H1 (cell line): ENCODE data around the gene TSEN54. TPM values are rescaled to one million over a fixed set of nuclear protein-coding genes. Genes with fewer than 3 reads are reported as not detected.

ENCODE experiments used
- CTCF ChIA-PET: fragments of 300-600 bp; sonication (Branson Sonifier 250); formaldehyde crosslinking; loops from one replicate; lab custom pipeline; 2021; ENCODE audit not compliant: partially characterized antibody; lab: Charles Lee
- POLR2A ChIA-PET: fragments of 300-600 bp; sonication (Branson Sonifier 250); formaldehyde crosslinking; loops from one replicate; lab custom pipeline; 2021; ENCODE audit warnings: inconsistent platforms; ENCODE audit not compliant: partially characterized antibody; lab: Charles Lee
- DNase-seq, 2 experiments: peaks; one replicate each; pipeline versions ENCODE4 v3.0.0 to v3.0.0-alpha.2; 2010 to 2022; ENCODE audit warnings: low spot score in 2 of 2, low read depth in 1 of 2, mixed read lengths in 1 of 2
- FAIRE-seq: peaks from 2 replicates; lab custom pipeline; 2011; peaks lifted over from hg19 to GRCh38; lab: Jason Lieb, UNC
- H2AFZ ChIP-seq: 2 replicates; pipeline ENCODE4 v1.8.1; 2012; ENCODE audit warnings: low read length, inconsistent platforms
- H2AK5ac ChIP-seq: 2 replicates; pipeline ENCODE4 v1.6.1; 2013; ENCODE audit warnings: low read depth, low read length
- H2BK120ac ChIP-seq: replicated peaks from 2 replicates; pipeline ENCODE3; 2013; ENCODE audit warnings: low read depth, low read length, inconsistent platforms
- H2BK12ac ChIP-seq: 2 replicates; pipeline ENCODE4 v1.6.1; 2013; ENCODE audit warnings: low read depth, low read length
- H2BK15ac ChIP-seq: 2 replicates; pipeline ENCODE4 v1.6.1; 2013; ENCODE audit warnings: low read length
- H2BK20ac ChIP-seq: 2 replicates; pipeline ENCODE4 v1.6.1; 2013; ENCODE audit warnings: low read length
- H2BK5ac ChIP-seq: 2 replicates; pipeline ENCODE4 v1.6.1; 2013; ENCODE audit warnings: low read depth, low read length
- H3K14ac ChIP-seq: 2 replicates; pipeline ENCODE4 v1.6.1; 2013; ENCODE audit warnings: inconsistent platforms; ENCODE audit not compliant: insufficient read length
- H3K18ac ChIP-seq: 2 replicates; pipeline ENCODE4 v1.6.1; 2013; ENCODE audit warnings: low read length; ENCODE audit errors: extremely low read depth
- H3K23ac ChIP-seq: 2 replicates; pipeline ENCODE4 v1.6.1; 2013; ENCODE audit warnings: inconsistent platforms; ENCODE audit not compliant: insufficient read length
- H3K23me2 ChIP-seq: 2 replicates; pipeline ENCODE4 v1.6.1; 2013; ENCODE audit warnings: low read depth, low read length
- H3K27ac ChIP-seq: 2 replicates; pipeline ENCODE4 v1.6.1; 2011; ENCODE audit warnings: low read depth, low read length, inconsistent platforms
- H3K27me3 ChIP-seq, 4 experiments: replicated peaks in 1 of 4; 1 replicate in 1 of 4; 2 replicates in 3 of 4; pipeline versions ENCODE4 v1.6.1 to v1.8.1; 2011 to 2013; ENCODE audit warnings: low read length in 3 of 4, mild to moderate bottlenecking in 3 of 4, inconsistent platforms in 2 of 4, mixed read lengths in 2 of 4, moderate library complexity in 1 of 4; ENCODE audit not compliant: control insufficient read depth in 3 of 4, insufficient read depth in 3 of 4; ENCODE audit errors: extremely low read depth in 1 of 4
- H3K36me3 ChIP-seq, 4 experiments: 2 replicates each; pipeline versions ENCODE4 v1.6.1 to v1.8.1; 2011 to 2013; ENCODE audit warnings: mild to moderate bottlenecking in 4 of 4, low read length in 3 of 4, moderate library complexity in 2 of 4, control low read depth in 1 of 4, inconsistent platforms in 1 of 4; ENCODE audit not compliant: insufficient read depth in 4 of 4, control insufficient read depth in 2 of 4
- H3K4ac ChIP-seq: replicated peaks from 2 replicates; pipeline ENCODE3; 2013; ENCODE audit warnings: low read length, low read depth, mixed read lengths, inconsistent platforms; ENCODE audit not compliant: insufficient read length
- H3K4me1 ChIP-seq, 4 experiments: replicated peaks in 1 of 4; 1 replicate in 1 of 4; 2 replicates in 3 of 4; pipeline versions ENCODE4 v1.6.1 to v1.8.1; 2011 to 2013; ENCODE audit warnings: low read length in 3 of 4, inconsistent platforms in 2 of 4, mixed read lengths in 1 of 4; ENCODE audit not compliant: insufficient read depth in 4 of 4, control insufficient read depth in 3 of 4
- H3K4me2 ChIP-seq, 2 experiments: 2 replicates each; pipeline versions ENCODE4 v1.6.1 to v1.8.1; 2011 to 2013; ENCODE audit warnings: low read depth in 2 of 2, low read length in 2 of 2, control low read depth in 1 of 2, inconsistent platforms in 1 of 2, mild to moderate bottlenecking in 1 of 2; ENCODE audit not compliant: insufficient read depth in 1 of 2
- H3K4me3 ChIP-seq, 4 experiments: fragments of 200-600, 300-600 bp in 1 of 4; sonication (generic), shearing (Covaris generic), sonication (Bioruptor Twin) in 1 of 4; 2 replicates each; pipeline versions ENCODE4 v1.5.1 to v1.8.1; 2011 to 2016; ENCODE audit warnings: low read length in 4 of 4, low read depth in 3 of 4, control low read depth in 2 of 4, inconsistent platforms in 2 of 4, mild to moderate bottlenecking in 2 of 4, mixed read lengths in 1 of 4, moderate library complexity in 1 of 4; ENCODE audit not compliant: insufficient read depth in 2 of 4; ENCODE audit errors: extremely low read depth in 1 of 4
- H3K56ac ChIP-seq: replicated peaks from 2 replicates; pipeline ENCODE3; 2013; ENCODE audit warnings: low read depth, mild to moderate bottlenecking, mixed read lengths, low read length, inconsistent platforms; ENCODE audit not compliant: insufficient read length
- H3K79me1 ChIP-seq: 2 replicates; pipeline ENCODE4 v1.6.1; 2013; ENCODE audit warnings: low read depth, low read length, control low read depth
- H3K79me2 ChIP-seq, 2 experiments: 2 replicates each; pipeline versions ENCODE4 v1.6.1 to v1.8.1; 2012 to 2013; ENCODE audit warnings: low read length in 2 of 2, mild to moderate bottlenecking in 2 of 2, inconsistent platforms in 1 of 2; ENCODE audit not compliant: insufficient read depth in 2 of 2, control insufficient read depth in 1 of 2
- H3K9ac ChIP-seq, 4 experiments: replicated peaks in 1 of 4; 1 replicate in 1 of 4; 2 replicates in 3 of 4; pipeline versions ENCODE4 v1.6.1 to v1.8.1; 2011 to 2013; ENCODE audit warnings: low read depth in 3 of 4, low read length in 3 of 4, control low read depth in 2 of 4, mild to moderate bottlenecking in 2 of 4, moderate library complexity in 2 of 4, inconsistent platforms in 1 of 4; ENCODE audit errors: extremely low read depth in 1 of 4
- H3K9me3 ChIP-seq, 2 experiments: 2 replicates each; pipeline versions ENCODE4 v1.6.1 to v1.8.1; 2012 to 2013; ENCODE audit warnings: mild to moderate bottlenecking in 2 of 2, moderate library complexity in 2 of 2, control low read depth in 1 of 2, inconsistent platforms in 1 of 2, low read depth in 1 of 2, low read length in 1 of 2, mixed read lengths in 1 of 2; ENCODE audit not compliant: insufficient read depth in 2 of 2
- H4K20me1 ChIP-seq, 2 experiments: replicated peaks in 1 of 2; 2 replicates each; pipeline versions ENCODE3 to v1.8.1; 2011 to 2013; ENCODE audit warnings: inconsistent platforms in 2 of 2, low read length in 2 of 2, mild to moderate bottlenecking in 1 of 2; ENCODE audit not compliant: insufficient read depth in 2 of 2, control insufficient read depth in 1 of 2
- H4K5ac ChIP-seq: 2 replicates; pipeline ENCODE4 v1.6.1; 2013; ENCODE audit warnings: low read length, low read depth, mixed read lengths, inconsistent platforms; ENCODE audit not compliant: insufficient read length
- H4K8ac ChIP-seq: 2 replicates; pipeline ENCODE4 v1.8.0; 2013; ENCODE audit warnings: mild to moderate bottlenecking, moderate library complexity, low read length, inconsistent platforms; ENCODE audit not compliant: insufficient read depth; ENCODE audit errors: extremely low read depth
- H4K91ac ChIP-seq: replicated peaks from 2 replicates; pipeline ENCODE3; 2013; ENCODE audit warnings: low read length, mixed read lengths, inconsistent platforms; ENCODE audit not compliant: insufficient read length
- CEBPB ChIP-seq: IDR thresholded peaks from 2 replicates; pipeline ENCODE4 v1.6.1; 2012; ENCODE audit warnings: low read depth, low read length
- SIRT6 ChIP-seq: IDR thresholded peaks from one replicate; pipeline ENCODE4 v1.7.1; 2012; ENCODE audit warnings: low read length, inconsistent platforms
- ZNF274 ChIP-seq: IDR thresholded peaks from 2 replicates; pipeline ENCODE4 v1.7.0; 2012; ENCODE audit warnings: low read length, borderline replicate concordance; ENCODE audit errors: extremely low read depth
- WGBS, 2 experiments: shearing (Covaris generic) in 1 of 2; methylation state at CpG; one replicate each; pipeline versions ENCODE4 v1.1.6 to v1.1.7; 2013 to 2015; ENCODE audit warnings: low lambda C conversion rate in 2 of 2, mixed read lengths in 2 of 2, inconsistent platforms in 1 of 2, low coverage in 1 of 2, missing lambda C conversion rate in 1 of 2; ENCODE audit not compliant: insufficient replicate concordance in 2 of 2, insufficient coverage in 1 of 2, insufficient read length in 1 of 2; ENCODE audit errors: extremely low coverage in 1 of 2, missing lambda C conversion rate in 1 of 2; 5-methylcytosine and 5-hydroxymethylcytosine counted together
- polyA plus RNA-seq, 7 experiments: library from polyadenylated mRNA; depleted of rRNA in 3 of 7; stranded (reverse) in 5 of 7; unstranded in 2 of 7; fragments of >200 nt in 5 of 7; fragments of 200-250 nt in 2 of 7; gene quantifications; 1 replicate in 5 of 7; 2 replicates in 1 of 7; 4 replicates in 1 of 7; pipeline versions ENCODE4 v1.2.1 to v1.2.3, GENCODE V29; 2011 to 2013; ENCODE audit warnings: missing spikeins in 2 of 7, mixed read lengths in 2 of 7
- total RNA-seq: library from RNA; stranded (reverse); fragmentation: NEBNext Ultra II Directional; extraction: Animal tissue kit (Norgen Biotek cat#: 25700); gene quantifications from 2 replicates; pipeline ENCODE4 v1.2.1, GENCODE V29; 2021
- TF ChIP-seq, protein P1 (sequence below): IDR thresholded peaks from 2 replicates; pipeline ENCODE4 v1.6.1; 2012; ENCODE audit warnings: low read length, inconsistent platforms

The TSEN54 gene
- total and polyA plus RNA-seq, 2 of the 8 experiments (the other 6 are each of a cell fraction or from before 2014, with no cell fraction given) = 43.6 to 60.3 TPM

DNA sequence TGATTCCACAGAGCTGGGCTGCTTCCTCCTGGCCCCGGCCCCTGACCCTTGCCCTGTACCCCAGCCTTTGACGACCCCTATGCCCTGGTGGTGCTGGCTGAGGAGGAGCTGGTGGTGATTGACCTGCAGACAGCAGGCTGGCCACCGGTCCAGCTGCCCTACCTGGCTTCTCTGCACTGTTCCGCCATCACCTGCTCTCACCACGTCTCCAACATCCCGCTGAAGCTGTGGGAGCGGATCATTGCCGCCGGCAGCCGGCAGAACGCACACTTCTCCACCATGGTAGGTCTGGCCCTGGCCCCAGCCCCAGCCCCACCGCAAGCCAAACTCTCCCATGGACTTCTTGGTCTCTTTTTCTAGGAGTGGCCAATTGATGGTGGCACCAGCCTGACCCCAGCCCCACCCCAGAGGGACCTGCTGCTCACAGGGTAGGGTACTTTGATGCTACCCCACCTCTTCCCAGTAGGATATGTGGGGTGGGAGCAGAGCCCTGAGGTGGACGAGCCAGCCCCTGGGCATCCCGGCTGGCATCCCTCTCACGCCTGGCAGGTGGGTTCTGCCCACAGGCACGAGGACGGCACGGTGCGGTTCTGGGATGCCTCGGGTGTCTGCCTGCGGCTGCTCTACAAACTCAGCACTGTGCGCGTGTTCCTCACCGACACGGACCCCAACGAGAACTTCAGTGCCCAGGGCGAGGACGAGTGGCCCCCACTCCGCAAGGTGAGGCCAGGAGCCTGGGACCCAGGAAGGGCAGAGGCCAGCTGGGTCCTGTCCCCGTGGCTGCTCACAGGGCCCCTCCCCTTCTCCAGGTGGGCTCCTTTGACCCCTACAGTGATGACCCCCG lies 52.3 kb downstream of the TSEN54 start:
- no peaks in the 10 kb centered on the region for H3K23me2 ChIP-seq
- FAIRE-seq (no peak), DNase-seq (no peak)
- H3K4me3 ChIP-seq = no peak overlapping the region
- no peak overlapping the region for H2BK120ac ChIP-seq
- ChIA-PET CTCF (interaction anchor here (0.7 to 1.0 kb wide), 4 partner anchors 21 to 259 kb away, joined by 3 to 4 read pairs (median 4); no protein-coding TSS in a partner anchor), POLR2A (interaction anchor here (0.9 kb wide), 1 partner anchor 15 kb away, joined by 3 read pairs; no protein-coding TSS in a partner anchor)
- H4K8ac ChIP-seq = no peak overlapping the region
- H3K4me1 ChIP-seq = no peaks in the 10 kb centered on the region
- H3K36me3 ChIP-seq = peaks cover 0 to 9% (median 7%) of the 10 kb centered on the region in 4 experiments; a peak in 5 of 8 replicates
- H2BK5ac ChIP-seq = no peak overlapping the region
- no peak overlapping the region for H3K18ac ChIP-seq
- H3K14ac ChIP-seq = no peak overlapping the region
- H3K27me3 ChIP-seq = no peaks in the 10 kb centered on the region
- H2BK15ac ChIP-seq = no peak overlapping the region
- no peak overlapping the region for H4K5ac ChIP-seq
- no peak overlapping the region for H3K9ac ChIP-seq
- TF ChIP-seq ZNF274 (no peak), SIRT6 (no peak), CEBPB (no peak)
- TF ChIP-seq, protein P1, sequence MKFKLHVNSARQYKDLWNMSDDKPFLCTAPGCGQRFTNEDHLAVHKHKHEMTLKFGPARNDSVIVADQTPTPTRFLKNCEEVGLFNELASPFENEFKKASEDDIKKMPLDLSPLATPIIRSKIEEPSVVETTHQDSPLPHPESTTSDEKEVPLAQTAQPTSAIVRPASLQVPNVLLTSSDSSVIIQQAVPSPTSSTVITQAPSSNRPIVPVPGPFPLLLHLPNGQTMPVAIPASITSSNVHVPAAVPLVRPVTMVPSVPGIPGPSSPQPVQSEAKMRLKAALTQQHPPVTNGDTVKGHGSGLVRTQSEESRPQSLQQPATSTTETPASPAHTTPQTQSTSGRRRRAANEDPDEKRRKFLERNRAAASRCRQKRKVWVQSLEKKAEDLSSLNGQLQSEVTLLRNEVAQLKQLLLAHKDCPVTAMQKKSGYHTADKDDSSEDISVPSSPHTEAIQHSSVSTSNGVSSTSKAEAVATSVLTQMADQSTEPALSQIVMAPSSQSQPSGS = no peak
- H2BK12ac ChIP-seq = no peak overlapping the region
- no peak overlapping the region for H2BK20ac ChIP-seq
- H3K79me1 ChIP-seq = no peaks in the 10 kb centered on the region
- no peak overlapping the region for H3K4me2 ChIP-seq
- H3K9me3 ChIP-seq = no peaks in the 10 kb centered on the region
- H4K20me1 ChIP-seq = peaks cover 1 to 2% of the 10 kb centered on the region in 2 experiments
- H2AK5ac ChIP-seq = no peak overlapping the region
- no peak overlapping the region for H3K4ac ChIP-seq
- H3K27ac ChIP-seq = no peak overlapping the region
- no peak overlapping the region for H2AFZ ChIP-seq
- no peak overlapping the region for H3K23ac ChIP-seq
- H3K79me2 ChIP-seq = no peaks in the 10 kb centered on the region
- 93% methylated on average over 23 of the region's 31 CpGs; no CpG with 5 or more reads in 1 of the 2 experiments for WGBS, 2 experiments
- no peak overlapping the region for H3K56ac ChIP-seq
- H4K91ac ChIP-seq = no peak overlapping the region
